ENCODE data around the gene LPIN2.

DNA sequence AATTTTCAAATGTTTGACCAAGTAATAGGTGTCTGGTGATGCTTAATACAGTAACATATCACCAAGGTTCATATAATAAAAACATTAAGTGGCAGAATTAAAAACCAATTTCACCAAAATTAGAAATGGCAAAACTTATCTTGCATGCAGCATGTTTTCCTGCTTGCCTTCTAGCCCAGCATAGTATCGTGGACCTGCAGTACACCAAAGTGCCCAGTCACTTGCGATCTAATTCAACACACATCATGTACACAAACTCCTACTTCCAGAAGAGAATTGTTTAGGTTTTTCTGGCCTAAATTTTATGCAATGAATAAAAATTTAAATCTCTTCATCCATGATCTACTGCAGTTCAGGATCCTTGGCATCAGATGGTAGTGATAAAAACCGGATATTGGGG lies 28.9 kb downstream of the LPIN2 start:
- TF ChIP-seq, protein P1, sequence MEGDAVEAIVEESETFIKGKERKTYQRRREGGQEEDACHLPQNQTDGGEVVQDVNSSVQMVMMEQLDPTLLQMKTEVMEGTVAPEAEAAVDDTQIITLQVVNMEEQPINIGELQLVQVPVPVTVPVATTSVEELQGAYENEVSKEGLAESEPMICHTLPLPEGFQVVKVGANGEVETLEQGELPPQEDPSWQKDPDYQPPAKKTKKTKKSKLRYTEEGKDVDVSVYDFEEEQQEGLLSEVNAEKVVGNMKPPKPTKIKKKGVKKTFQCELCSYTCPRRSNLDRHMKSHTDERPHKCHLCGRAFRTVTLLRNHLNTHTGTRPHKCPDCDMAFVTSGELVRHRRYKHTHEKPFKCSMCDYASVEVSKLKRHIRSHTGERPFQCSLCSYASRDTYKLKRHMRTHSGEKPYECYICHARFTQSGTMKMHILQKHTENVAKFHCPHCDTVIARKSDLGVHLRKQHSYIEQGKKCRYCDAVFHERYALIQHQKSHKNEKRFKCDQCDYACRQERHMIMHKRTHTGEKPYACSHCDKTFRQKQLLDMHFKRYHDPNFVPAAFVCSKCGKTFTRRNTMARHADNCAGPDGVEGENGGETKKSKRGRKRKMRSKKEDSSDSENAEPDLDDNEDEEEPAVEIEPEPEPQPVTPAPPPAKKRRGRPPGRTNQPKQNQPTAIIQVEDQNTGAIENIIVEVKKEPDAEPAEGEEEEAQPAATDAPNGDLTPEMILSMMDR (IDR thresholded peaks at IDR 0.05), result no peak
- no peak for TF ChIP-seq POLR2A (IDR thresholded peaks at IDR 0.05)

Data from testis (tissue), 2 donors.